NCI-H146 treated with DMSO at 0.1 percent for 48 hours (cell line): ENCODE data around the gene TIE1.

ENCODE experiments used
- DNase-seq: peaks from one replicate; lab custom pipeline; 2025; ENCODE audit not compliant: unreplicated experiment; lab: John Stamatoyannopoulos, UW

TIE1 gene

DNA sequence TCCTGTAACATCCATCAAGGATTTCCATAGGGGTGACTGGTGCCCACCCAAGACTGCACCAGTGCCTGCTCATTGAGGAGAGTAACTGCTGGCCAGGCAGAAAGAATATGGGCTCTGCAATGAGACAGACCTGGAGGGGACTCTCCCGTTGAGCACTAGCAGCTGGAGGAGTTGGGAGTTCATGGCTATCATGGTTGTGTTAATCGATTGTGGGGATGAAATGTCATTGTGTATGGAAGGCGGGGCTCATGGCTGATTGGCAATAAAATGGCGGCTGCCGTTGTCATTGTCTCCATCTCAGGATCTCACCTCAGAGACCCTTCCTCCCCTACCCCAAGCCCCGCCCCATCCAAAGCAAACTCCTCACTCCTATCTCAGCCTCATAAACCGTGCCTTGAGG lies 27.1 kb upstream of the TIE1 start:
- no peak for DNase-seq

DNA sequence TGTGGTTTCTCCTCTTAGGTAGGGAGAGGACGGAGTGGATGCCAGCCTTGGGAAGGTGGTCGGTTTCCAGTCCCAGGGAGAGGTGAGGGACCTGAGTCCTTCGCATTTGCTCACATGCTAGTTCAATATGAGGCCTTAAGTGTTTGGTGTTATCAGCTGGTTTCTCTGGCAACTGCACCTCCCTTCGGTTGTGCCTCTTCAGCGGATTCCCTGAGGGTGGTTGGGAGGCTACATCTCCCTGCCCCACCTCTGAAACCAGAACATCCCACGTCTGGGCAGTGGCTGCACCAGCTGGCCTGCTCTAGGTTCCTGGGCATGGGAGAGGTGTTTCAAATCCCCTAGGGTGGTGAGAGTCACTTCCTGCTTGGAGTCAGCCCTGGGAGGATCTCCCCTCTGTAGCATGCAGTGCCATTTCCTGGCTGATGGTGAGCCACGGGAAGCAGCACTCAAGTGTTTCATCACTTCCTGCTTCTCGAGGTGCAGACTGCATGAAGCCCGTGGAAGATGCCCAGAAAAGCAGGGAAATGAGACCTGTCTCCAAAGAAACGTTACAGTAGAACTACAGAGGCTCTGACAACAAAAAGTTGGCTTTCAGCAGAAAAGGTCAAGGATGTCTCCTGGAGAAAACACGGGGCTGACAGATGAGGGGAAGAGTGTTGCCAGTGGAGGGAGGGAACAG lies 26.5 kb upstream of the TIE1 start:
- no peak for DNase-seq

DNA sequence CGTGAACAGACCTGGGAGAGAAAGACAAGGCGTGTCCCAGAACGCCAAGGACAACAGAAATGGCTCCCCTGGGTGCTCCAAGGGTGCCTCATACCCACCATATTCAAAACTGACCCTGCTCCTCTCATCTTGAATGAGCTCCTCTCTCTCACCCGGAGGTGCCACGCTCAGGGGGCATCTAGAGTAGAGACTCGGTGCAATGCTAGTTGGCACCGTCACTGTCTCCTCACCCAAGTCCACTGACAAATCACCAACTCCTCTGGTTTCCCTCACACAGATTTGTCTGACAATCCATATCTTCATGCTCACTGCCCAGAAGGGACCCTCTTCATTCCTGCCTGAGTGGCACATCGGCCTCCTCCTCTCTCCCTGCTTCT lies 26.0 kb upstream of the TIE1 start:
- no peak for DNase-seq

DNA sequence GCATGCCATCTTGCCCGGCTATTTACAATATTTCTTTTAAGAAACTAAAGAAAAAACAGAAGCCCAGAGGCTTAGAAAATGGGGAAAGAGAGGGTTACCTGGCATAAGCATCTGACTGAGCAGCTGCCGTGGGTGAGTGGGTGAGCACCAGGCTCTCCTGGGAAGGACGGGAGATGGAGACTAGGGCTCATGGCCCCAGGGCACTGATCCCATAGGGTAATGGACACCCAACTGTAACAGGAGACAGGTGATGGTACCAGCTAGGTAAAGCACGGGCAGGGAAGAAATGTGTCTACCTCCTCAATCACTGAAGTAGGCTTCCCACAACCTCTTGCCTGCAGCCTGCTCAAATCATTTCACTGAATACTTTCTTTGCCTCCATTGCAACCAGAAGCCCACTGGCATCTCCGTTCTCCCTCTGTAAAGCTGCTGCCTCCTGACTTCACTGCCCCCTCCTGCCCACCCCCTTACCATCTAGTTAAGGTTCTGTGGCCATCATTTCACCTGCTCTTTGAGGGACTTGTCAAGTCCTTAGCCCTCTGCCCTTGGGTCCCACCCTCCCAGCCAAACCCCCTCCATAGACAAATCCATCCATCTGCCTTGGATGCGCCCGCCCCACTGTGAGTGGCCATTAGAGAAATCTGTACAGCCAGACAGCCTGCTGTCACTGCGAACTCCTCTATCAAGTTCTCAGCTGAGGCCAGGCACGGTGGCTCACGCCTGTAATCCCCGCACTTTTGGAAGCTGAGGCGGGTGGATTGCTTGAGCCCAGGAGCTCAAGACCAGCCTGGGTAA lies 24.8 kb upstream of the TIE1 start:
- no peak for DNase-seq

DNA sequence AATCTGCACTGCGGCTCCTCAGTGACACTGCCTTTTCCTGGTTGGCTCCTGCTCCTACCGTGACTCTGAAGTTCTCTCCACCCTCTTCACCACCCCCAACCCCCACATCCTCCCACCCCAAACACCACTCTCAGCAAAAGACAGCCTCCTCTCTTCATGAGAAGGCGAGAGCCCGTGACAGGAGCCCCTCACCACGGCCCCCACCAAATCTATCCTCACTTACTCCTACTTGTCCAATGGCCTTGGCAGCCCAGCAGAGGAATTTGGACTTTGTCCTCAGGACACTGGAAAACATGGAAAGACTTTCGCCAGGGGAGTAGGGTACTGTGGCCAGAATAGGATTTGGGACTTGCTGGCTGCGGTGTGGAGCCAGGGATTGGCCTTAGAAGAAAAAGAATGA lies 24.1 kb upstream of the TIE1 start:
- DNase-seq: no peak

DNA sequence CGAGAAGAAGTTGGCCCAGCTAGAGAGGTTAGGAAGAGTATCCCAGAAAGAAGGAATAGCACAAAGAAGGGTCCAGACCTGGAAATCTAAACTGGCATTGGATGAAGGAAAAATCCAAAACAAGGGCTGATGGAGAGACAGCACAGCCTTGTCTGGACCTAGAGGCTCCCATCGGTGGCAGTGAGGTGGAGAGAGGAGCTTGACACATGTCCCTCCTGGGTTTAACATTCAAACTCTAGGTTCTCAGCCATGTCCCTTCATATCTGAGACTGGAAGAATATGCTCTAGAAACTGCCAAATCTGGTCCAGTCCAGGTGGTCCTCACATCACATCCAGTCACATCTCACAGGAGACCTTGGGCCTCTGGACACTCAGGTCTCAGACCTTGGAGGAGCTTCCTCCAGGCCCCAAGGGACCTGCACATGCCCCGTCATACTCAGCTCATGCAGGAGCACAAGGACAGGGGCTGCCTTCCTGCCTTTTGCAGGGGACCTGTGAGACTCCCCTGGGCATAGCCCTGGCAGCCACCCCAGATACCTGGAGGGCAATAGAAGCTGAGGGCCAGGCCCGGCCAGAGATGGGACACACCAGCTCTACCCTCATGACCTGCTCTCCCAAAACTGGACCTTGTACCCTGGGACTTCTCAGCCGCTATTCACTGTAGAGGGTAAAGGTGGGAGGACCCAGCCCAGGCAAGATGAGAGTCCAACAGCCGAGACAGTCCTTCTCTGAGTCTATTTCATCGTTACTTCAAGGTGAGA lies 23.5 kb upstream of the TIE1 start:
- no peak for DNase-seq

DNA sequence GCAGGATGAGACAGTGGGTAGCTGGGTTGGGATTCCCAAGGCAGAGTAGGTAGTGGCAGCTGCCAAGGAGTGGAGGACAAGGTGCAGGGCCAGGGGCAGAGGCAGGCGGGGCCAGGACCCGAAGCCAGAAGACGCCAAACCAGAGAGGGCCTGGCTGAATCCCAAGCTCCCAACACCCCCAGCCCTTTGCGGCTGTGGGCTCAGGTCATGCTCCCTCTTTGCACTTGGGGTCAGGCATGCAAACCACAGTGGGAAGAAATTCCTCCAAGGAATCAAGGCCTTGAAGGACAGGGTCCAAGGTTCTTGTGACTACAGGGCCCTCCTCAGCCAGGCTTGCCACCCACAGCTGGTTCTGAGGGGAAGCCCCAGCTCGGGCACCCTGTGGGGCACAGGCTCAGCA lies 21.6 kb upstream of the TIE1 start:
- DNase-seq: no peak

DNA sequence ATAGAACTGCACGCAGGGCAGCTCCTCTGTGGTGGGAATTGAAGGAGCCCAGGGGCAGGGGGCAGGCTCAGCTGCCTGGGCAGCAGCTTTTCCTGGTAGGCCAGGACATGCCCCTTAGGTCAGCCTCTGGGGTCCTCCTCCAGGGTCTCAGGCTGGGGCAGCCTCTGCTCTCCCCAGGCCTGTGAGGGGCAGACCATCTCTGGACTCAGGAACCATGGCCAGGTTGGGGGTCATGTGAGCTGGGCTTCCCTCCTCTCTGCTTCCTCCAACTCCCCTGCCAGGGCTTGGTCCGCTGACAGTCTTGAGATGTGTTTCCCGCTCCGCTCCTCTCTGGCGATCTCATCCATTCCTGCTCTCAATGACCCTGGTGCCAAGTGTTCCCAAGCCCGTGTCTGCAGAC lies 21.1 kb upstream of the TIE1 start:
- DNase-seq: no peak

DNA sequence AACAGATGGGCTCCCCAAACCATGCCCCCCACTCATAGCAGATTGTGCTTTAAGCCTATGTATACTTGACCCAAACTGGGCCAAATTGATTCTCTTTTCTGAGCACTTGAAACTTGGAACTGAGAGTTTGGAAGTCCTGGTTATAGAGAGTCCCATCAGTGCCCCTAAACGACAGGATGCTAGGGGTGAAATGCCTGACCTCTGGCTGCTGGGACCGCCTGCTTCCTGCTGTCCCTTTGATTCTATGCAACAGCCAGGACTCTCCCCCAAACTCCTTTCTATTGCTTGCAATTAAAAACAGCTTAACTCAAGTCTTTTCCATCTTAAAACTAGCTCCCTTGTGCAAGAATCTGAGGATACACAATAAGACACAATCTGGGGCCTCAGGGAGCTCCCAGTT lies 20.1 kb upstream of the TIE1 start:
- DNase-seq: no peak

DNA sequence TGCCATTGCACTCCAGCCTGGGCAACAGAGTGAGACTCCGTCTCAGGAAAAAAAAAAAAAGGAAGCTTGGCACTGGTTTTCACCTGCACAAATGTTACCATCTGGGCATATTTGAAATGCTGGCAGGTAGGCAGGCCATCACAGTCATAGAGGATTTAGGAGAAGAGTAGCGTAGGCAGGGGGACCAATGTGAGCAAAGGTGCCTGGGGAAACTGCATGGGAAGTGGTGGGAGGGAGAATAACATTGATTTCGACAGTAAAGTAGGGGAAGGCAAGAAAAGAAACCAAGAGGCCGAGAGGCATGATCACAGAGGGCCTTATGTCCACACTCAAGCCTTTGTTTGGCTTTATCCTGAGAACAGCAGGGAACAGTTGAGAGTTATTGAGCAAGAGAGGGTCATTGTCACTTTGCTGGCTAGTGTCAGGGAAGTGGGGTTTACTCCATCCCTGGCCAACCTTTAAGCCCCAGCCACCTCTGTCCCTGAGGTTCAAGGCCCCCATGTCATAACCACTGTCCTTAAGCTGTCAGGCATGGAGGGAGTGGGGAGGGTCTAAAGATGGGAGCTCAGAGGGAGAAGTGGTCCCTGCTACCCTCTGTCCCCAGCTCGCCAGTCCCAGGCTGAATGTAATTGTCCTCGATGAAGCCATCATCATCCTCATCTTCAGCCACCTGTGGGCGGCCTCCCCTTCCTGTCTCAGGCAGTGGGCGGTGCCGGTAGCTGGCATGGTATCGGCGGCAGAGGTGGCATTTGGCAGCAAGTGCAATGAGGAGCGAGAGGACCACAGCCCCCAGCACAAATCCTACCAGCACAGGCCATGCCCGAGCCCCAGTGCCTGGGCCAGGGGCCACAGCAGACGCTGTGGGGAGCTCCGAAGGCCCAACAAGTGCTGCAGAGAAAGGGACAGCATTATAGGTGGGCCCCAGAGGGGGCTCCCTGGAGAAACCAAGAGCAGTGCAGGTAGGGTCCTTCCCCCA lies 18.3 kb upstream of the TIE1 start:
- DNase-seq: no peak

DNA sequence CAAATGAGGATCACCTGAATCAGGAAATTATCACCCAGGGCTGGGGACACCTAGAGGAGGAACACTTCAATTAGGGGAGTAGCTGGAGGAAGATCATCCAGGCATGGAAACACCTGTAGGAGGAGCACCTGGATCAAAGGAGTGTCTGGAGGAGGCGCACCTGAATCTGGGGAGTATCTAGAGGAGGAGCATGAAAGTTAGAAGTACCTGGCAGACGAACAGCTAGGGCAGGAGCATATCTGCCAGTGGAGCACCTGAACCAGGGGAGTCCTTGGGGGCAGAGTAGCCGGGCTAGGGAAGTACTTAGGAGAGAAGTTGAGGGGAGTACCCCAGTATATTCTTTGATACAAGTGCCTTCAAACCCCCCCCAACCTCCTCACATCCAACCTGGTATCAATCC lies 16.7 kb upstream of the TIE1 start:
- DNase-seq: no peak

DNA sequence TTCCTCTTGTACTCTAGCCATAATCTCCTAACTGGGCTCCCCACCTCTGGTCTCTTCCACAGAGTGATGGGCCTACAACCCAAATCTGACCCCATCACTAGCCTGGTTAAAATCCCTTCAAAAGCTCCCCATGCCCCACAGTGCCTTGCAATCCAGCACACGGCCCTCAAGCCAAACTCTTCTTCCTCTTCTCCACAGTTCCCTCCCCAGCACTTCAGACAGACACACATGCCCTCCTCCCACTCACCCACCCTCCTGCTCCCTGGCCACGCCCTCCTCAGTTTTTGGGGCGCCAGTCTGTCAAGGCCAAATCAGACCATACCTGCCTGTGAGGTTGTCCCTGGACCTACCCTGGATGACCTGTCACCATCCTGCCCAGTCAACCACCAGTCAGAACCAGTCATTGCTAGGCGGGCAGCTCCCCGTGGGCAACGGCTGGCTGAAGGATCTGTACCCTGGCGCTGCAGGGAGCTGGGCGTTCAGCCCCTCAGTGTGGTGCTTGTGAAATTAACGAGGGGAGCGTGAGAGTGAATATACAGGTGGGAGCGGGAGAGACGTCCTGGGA lies 16.2 kb upstream of the TIE1 start:
- no peak for DNase-seq

DNA sequence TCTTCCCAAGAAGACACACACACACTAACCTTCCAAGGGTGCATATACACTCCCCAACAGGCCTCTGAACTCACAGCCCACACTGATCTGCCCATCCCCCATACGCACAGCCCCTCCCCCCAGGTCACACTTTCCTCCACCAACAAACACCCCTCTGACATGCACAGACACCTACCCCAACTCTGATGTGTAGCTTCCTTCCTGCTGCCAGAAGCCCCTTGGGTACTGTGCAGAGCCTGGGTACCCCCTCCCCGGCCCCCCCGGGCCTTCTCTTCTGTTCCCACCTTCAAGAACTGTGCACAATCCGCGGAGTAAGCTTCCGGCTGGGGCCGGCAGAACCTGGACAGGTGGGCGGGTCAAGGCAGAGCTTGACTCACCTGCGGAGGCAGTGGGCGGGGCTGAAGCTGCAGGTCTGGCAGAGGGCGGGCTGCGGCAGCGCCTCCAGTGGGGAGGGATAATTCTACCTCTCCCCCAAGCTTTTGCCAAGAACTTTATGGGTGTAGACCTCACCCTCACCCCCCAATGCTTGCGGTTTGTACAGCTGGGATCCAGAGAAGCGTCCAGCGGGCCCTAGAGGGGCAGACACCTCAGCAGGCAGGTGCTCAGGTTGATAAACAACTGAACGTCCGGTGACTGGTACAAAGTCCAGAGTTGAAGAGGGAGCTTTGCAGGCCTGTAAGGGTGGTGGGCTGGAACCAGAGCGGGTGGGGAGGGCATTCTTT lies 15.4 kb upstream of the TIE1 start, which contains the start of gene C1orf210:
TSS of gene C1orf210 (minus strand) at position 313 of the 722 bp plus-strand sequence. CDS start 2,311 bp downstream, outside the sequence.
- DNase-seq: peak; percentile 58

DNA sequence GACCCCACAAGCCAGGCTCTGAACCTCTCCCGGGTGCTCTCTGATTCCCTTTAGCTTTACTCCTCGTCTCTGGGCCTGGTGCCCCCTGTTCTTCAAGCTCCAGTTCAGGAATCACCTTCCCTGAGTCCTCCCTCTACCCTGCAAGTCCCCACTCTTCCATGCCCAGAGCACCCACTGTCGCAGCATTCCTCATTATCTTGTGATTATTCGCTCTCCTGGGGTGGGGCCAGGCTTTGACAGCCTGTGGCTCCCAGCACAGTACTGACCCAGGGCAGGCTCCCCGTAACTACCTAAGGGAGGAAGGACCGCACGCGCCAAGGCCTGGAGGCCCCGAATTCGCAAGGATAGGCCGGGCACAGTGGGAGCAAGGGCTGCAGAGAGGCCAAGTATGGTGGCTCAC lies 14.7 kb upstream of the TIE1 start:
- DNase-seq: no peak

DNA sequence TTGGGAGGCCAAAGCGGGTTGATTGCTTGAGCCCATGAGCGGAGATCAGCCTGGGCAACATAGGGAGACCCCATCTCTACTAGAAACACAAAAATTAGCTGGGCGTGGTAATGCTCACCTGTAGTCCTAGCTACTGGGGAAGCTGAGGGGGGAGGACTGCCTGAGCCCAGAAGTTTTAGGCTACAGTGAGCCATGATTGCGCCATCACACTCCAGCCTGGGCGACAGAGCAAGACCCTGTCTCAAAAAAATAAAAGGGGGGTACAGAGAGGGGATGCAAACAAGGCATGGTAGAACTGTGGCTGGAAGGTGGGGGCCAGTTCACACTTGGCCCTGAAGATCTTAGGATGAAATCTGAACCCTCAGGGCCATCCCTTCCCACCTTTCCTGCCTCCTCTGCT lies 14.2 kb upstream of the TIE1 start:
- no peak for DNase-seq

DNA sequence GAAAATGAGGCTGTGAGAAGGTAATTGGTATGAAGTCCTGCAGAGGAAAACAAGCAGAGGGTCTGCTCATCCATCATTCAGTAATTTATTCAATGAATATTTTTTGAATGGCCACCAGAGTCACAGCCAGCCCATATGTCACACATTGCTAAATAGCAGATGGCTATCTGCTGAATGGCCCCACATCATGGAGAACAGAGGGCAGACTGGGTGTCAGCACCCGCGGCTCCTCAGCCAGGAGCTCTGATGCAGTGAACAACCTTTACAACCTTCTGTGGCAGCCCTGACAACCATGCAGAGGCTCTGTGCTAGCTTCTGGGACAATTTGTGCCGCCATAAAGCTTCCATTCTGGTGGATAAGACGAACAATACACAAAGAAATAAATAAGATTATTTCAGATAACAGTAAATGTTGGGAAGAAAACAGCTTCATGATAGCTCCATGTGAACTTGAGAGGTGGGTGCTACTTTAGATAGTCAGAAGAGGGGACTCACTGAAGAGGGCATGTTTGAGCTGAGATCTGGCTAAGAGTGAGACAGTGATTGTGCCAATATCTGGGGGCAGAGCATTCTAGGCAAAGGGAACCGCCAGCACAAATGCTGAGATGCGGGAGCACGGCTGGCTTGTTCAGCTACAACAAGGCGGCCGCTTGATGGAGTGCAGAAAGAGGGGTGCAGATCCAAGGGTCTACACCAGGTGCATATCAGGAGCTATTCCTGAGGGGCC lies 12.6 kb upstream of the TIE1 start:
- DNase-seq: no peak

DNA sequence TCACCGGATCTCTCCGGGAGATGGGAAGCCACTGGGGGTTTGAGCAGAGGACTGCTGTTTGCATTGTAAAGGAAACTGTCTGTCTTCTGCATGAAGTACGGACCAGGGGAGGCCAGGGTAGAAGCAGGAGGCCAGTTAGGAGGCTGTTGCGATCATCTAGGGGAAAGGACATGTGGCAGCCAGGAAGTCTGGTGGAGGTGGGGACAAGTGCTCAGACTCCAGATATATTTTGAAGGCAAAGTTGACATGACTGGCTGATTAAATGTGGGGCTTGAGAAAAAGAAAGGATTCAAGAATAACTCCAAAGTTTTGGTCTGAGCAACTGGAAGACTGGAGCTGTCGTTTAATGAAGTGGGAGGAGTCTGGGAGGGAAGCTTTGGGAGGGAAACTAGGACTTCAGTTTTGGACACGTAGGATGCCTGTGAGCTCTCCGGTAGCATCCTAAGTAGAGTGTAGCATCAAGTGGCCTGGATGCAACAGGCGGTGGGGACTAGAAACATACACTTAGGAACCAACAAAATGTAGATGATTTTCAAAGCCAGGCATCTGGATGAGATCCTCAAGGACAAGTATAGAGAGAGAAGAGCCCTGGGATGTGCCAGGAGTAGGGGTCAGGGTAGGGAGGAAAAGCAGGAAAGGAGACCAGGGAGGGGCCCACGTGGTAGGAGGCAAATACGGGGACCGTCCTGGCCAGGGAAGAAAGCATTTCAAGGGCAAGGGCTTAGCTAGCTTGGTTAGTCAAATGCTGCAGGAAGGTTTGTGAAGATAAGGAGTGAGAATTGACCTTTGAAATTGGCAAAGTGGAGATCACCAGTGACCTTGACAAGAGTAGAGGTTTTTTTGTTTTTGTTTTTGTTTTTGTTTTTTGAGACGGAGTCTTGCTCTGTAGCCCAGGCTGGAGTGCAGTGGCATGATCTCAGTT lies 11.7 kb upstream of the TIE1 start:
- no peak for DNase-seq

DNA sequence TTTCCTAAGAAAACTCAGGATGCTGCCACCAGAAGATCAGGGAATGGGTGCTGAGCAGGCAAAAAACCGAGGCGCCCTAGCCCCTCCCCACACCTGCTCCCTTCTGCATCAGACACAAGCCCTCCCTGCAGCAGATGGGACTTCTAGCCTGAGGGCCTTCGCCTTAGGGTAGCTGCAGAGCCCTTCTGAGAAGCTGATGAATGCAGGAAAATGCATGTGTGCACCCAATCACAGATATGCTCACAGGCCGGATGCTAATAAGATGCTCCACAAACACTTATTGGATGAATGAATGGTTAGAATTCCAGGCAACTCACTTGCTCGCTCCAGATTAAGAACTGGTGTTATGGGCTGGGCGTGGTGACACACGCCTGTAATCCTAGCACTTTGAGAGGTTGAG lies 8.6 kb upstream of the TIE1 start:
- DNase-seq: peak; percentile 67
